Neutrophil (primary cell): ENCODE results near the gene NFYA.

Experiments
- H3K27ac ChIP-seq: fragments of 200-600 bp; sonication (generic); 2 replicates; pipeline ENCODE4 v1.5.1; 2016; ENCODE audit warnings: mild to moderate bottlenecking, moderate library complexity
- H3K27me3 ChIP-seq: fragments of 200-600 bp; sonication (generic); 2 replicates; pipeline ENCODE4 v1.6.0; 2016; ENCODE audit warnings: mild to moderate bottlenecking
- H3K36me3 ChIP-seq: fragments of 200-600 bp; sonication (generic); 2 replicates; pipeline ENCODE4 v1.5.1; 2017
- H3K4me1 ChIP-seq, 2 experiments: fragments of 200-600 bp in 1 of 2; sonication (generic) in 1 of 2; 1 replicate in 1 of 2; 2 replicates in 1 of 2; pipeline versions ENCODE4 v1.5.1 to v1.6.1; 2013 to 2016; ENCODE audit warnings: low read depth in 1 of 2, low read length in 1 of 2, mild to moderate bottlenecking in 1 of 2, moderate library complexity in 1 of 2; ENCODE audit not compliant: control insufficient read depth in 1 of 2, insufficient read depth in 1 of 2
- H3K4me3 ChIP-seq, 2 experiments: fragments of 200-600 bp in 1 of 2; sonication (generic) in 1 of 2; 1 replicate in 1 of 2; 2 replicates in 1 of 2; pipeline ENCODE4 v1.5.1; 2013 to 2016; ENCODE audit warnings: low read depth in 1 of 2, low read length in 1 of 2, mild to moderate bottlenecking in 1 of 2, moderate library complexity in 1 of 2
- H3K9me3 ChIP-seq: fragments of 200-600 bp; sonication (generic); 2 replicates; pipeline ENCODE4 v1.5.1; 2016
- CTCF ChIP-seq: fragments of 200-600 bp; sonication (generic); IDR thresholded peaks from 2 replicates; pipeline ENCODE4 v1.5.1; 2016; ENCODE audit warnings: antibody characterized with exemption

The NFYA gene

GRCh38 chr6:41028561-41029412, 44.0 kb upstream of the NFYA start:
- Histone ChIP-seq H3K27ac (no peak overlapping the region), H3K4me3 (peak overlapping the region; percentile 64 to 89), H3K9me3 (no peaks in the 10 kb centered on the region), H3K4me1 (peaks cover 12 to 17% of the 10 kb centered on the region in 2 experiments), H3K27me3 (peaks cover 7% of the 10 kb centered on the region), H3K36me3 (no peaks in the 10 kb centered on the region)
- no peak for TF ChIP-seq CTCF

GRCh38 chr6:41032830-41033229, 39.9 kb upstream of the NFYA start:
- TF ChIP-seq CTCF, result no peak
- H3K9me3 ChIP-seq, result no peaks in the 10 kb centered on the region
- H3K4me1 ChIP-seq, result peaks cover 8% of the 10 kb centered on the region in 2 experiments
- no peak overlapping the region for H3K4me3 ChIP-seq
- no peak overlapping the region for H3K27ac ChIP-seq
- no peaks in the 10 kb centered on the region for H3K27me3 ChIP-seq
- no peaks in the 10 kb centered on the region for H3K36me3 ChIP-seq

GRCh38 chr6:41033776-41034175, 39.0 kb upstream of the NFYA start:
- no peak for TF ChIP-seq CTCF
- no peak overlapping the region for H3K4me3 ChIP-seq
- H3K4me1 ChIP-seq, result no peaks in the 10 kb centered on the region
- no peak overlapping the region for H3K27ac ChIP-seq
- no peaks in the 10 kb centered on the region for H3K36me3 ChIP-seq
- H3K27me3 ChIP-seq, result no peaks in the 10 kb centered on the region
- H3K9me3 ChIP-seq, result no peaks in the 10 kb centered on the region

GRCh38 chr6:41036186-41036585, 36.6 kb upstream of the NFYA start:
- no peaks in the 10 kb centered on the region for H3K27me3 ChIP-seq
- H3K9me3 ChIP-seq, result no peaks in the 10 kb centered on the region
- H3K27ac ChIP-seq, result no peak overlapping the region
- no peaks in the 10 kb centered on the region for H3K36me3 ChIP-seq
- H3K4me1 ChIP-seq, result no peaks in the 10 kb centered on the region
- TF ChIP-seq CTCF, result no peak
- H3K4me3 ChIP-seq, result no peak overlapping the region

GRCh38 chr6:41036601-41037000, 36.2 kb upstream of the NFYA start:
- Histone ChIP-seq H3K9me3 (no peaks in the 10 kb centered on the region), H3K27me3 (no peaks in the 10 kb centered on the region), H3K36me3 (no peaks in the 10 kb centered on the region), H3K27ac (no peak overlapping the region), H3K4me1 (no peaks in the 10 kb centered on the region), H3K4me3 (no peak overlapping the region)
- TF ChIP-seq CTCF, result no peak
